H9 (cell line): ENCODE results near the gene SEC11A. TPM values are rescaled to one million over a fixed set of nuclear protein-coding genes. Genes with fewer than 3 reads are reported as not detected.

Experiments
- DNase-seq: peaks from one replicate; pipeline ENCODE4 v3.0.0-alpha.2; 2017
- H2AFZ ChIP-seq: one replicate; pipeline ENCODE4 v1.6.1; 2013; ENCODE audit warnings: mild to moderate bottlenecking, low read length, control low read depth, moderate library complexity
- H2AK5ac ChIP-seq: 2 replicates; pipeline ENCODE4 v1.6.1; 2013; ENCODE audit warnings: low read length, control low read depth, mixed read lengths; ENCODE audit not compliant: insufficient read length
- H2BK120ac ChIP-seq: one replicate; pipeline ENCODE4 v1.6.1; 2013; ENCODE audit warnings: low read depth, mild to moderate bottlenecking, low read length, control low read depth, inconsistent platforms; ENCODE audit not compliant: poor library complexity, severe bottlenecking
- H2BK12ac ChIP-seq: 2 replicates; pipeline ENCODE4 v1.6.1; 2013; ENCODE audit warnings: low read length, control low read depth, mixed read lengths, low read depth; ENCODE audit not compliant: insufficient read length
- H2BK15ac ChIP-seq: 2 replicates; pipeline ENCODE4 v1.6.1; 2013; ENCODE audit warnings: low read depth, low read length, control low read depth
- H2BK20ac ChIP-seq: one replicate; pipeline ENCODE4 v1.6.1; 2013; ENCODE audit warnings: low read depth, mild to moderate bottlenecking, low read length, control low read depth, inconsistent platforms; ENCODE audit not compliant: poor library complexity, severe bottlenecking
- H2BK5ac ChIP-seq: 2 replicates; pipeline ENCODE4 v1.6.1; 2013; ENCODE audit warnings: low read length, control low read depth, mixed read lengths; ENCODE audit not compliant: insufficient read length
- H3K14ac ChIP-seq: 2 replicates; pipeline ENCODE4 v1.6.1; 2013; ENCODE audit warnings: low read length, control low read depth; ENCODE audit not compliant: insufficient read depth
- H3K18ac ChIP-seq: 2 replicates; pipeline ENCODE4 v1.6.1; 2013; ENCODE audit warnings: low read depth, mild to moderate bottlenecking, mixed read lengths, low read length, control low read depth; ENCODE audit not compliant: insufficient read length
- H3K23ac ChIP-seq: 2 replicates; pipeline ENCODE4 v1.6.1; 2013; ENCODE audit warnings: low read length, control low read depth, mixed read lengths, low read depth; ENCODE audit not compliant: insufficient read length
- H3K23me2 ChIP-seq: 2 replicates; pipeline ENCODE4 v1.6.1; 2013; ENCODE audit warnings: low read depth, mild to moderate bottlenecking, mixed read lengths, low read length, control low read depth; ENCODE audit not compliant: insufficient read length, poor library complexity, severe bottlenecking
- H3K27ac ChIP-seq: 2 replicates; pipeline ENCODE4 v1.5.1; 2013; ENCODE audit warnings: low read length, control low read depth, mixed read lengths, low read depth; ENCODE audit not compliant: insufficient read length
- H3K27me3 ChIP-seq: 2 replicates; pipeline ENCODE4 v1.6.1; 2013; ENCODE audit warnings: low read length, control low read depth, inconsistent platforms; ENCODE audit not compliant: insufficient read depth
- H3K4ac ChIP-seq: 2 replicates; pipeline ENCODE4 v1.6.1; 2013; ENCODE audit warnings: low read depth, mild to moderate bottlenecking, control low read depth, inconsistent platforms, low read length, moderate library complexity
- H3K4me1 ChIP-seq: 2 replicates; pipeline ENCODE4 v1.6.1; 2013; ENCODE audit warnings: low read length, control low read depth, inconsistent platforms; ENCODE audit not compliant: insufficient read depth
- H3K4me2 ChIP-seq: 2 replicates; pipeline ENCODE4 v1.6.1; 2013; ENCODE audit warnings: low read length, control low read depth, mixed read lengths; ENCODE audit not compliant: insufficient read length, insufficient read depth
- H3K56ac ChIP-seq: 2 replicates; pipeline ENCODE4 v1.6.1; 2013; ENCODE audit warnings: low read depth, mild to moderate bottlenecking, mixed read lengths, low read length, control low read depth; ENCODE audit not compliant: insufficient read length
- H3K79me1 ChIP-seq: 2 replicates; pipeline ENCODE4 v1.6.1; 2013; ENCODE audit warnings: low read depth, mild to moderate bottlenecking, moderate library complexity, low read length, control low read depth, inconsistent platforms; ENCODE audit not compliant: insufficient read depth, poor library complexity, severe bottlenecking
- H3K79me2 ChIP-seq: 2 replicates; pipeline ENCODE4 v1.6.1; 2013; ENCODE audit warnings: low read length, control low read depth, inconsistent platforms; ENCODE audit not compliant: insufficient read depth
- H3K9ac ChIP-seq: 2 replicates; pipeline ENCODE4 v1.6.1; 2013; ENCODE audit warnings: low read length, control low read depth, mixed read lengths; ENCODE audit not compliant: insufficient read length; ENCODE audit errors: extremely low read depth
- H3K9me3 ChIP-seq: one replicate; pipeline ENCODE4 v1.6.1; 2013; ENCODE audit warnings: low read depth, low read length, inconsistent platforms; ENCODE audit not compliant: control insufficient read depth
- H3T11ph ChIP-seq: one replicate; pipeline ENCODE4 v1.6.1; 2013; ENCODE audit warnings: mild to moderate bottlenecking, low read length, control low read depth, inconsistent platforms
- H4K20me1 ChIP-seq: one replicate; pipeline ENCODE4 v1.6.1; 2013; ENCODE audit not compliant: control insufficient read depth, insufficient read length, insufficient read depth
- H4K5ac ChIP-seq: 2 replicates; pipeline ENCODE4 v1.6.1; 2013; ENCODE audit warnings: low read depth, mild to moderate bottlenecking, mixed read lengths, low read length, control low read depth; ENCODE audit not compliant: insufficient read length
- H4K8ac ChIP-seq: replicated peaks from 2 replicates; pipeline ENCODE4 v1.6.1; 2013; ENCODE audit warnings: low read length, control low read depth, mixed read lengths, low read depth; ENCODE audit not compliant: insufficient read length
- H4K91ac ChIP-seq: 2 replicates; pipeline ENCODE4 v1.6.1; 2013; ENCODE audit warnings: low read depth, mild to moderate bottlenecking, moderate library complexity, mixed read lengths, low read length, control low read depth; ENCODE audit not compliant: insufficient read length
- H3K27ac Mint-ChIP-seq, 3 experiments: 2 replicates in 2 of 3; 3 replicates in 1 of 3; pipeline ENCODE4 v1.8.0; 2020 to 2021; ENCODE audit warnings: mixed read lengths in 3 of 3, mild to moderate bottlenecking in 1 of 3, moderate library complexity in 1 of 3
- H3K27me3 Mint-ChIP-seq: 2 replicates; pipeline ENCODE4 v1.8.0; 2021; ENCODE audit warnings: low read depth, mild to moderate bottlenecking, moderate library complexity, mixed read lengths
- H3K36me3 Mint-ChIP-seq, 3 experiments: 2 replicates in 2 of 3; 3 replicates in 1 of 3; pipeline ENCODE4 v1.8.0; 2020 to 2021; ENCODE audit warnings: low read depth in 3 of 3, mixed read lengths in 3 of 3; ENCODE audit not compliant: insufficient read depth in 1 of 3
- H3K4me1 Mint-ChIP-seq, 2 experiments: 2 replicates each; pipeline ENCODE4 v1.8.0; 2020; ENCODE audit warnings: mixed read lengths in 2 of 2
- H3K4me3 Mint-ChIP-seq, 2 experiments: 2 replicates in 1 of 2; 3 replicates in 1 of 2; pipeline ENCODE4 v1.8.0; 2020 to 2021; ENCODE audit warnings: mild to moderate bottlenecking in 2 of 2, mixed read lengths in 2 of 2, moderate library complexity in 1 of 2
- H3K9me3 Mint-ChIP-seq, 2 experiments: 2 replicates in 1 of 2; 3 replicates in 1 of 2; pipeline ENCODE4 v1.8.0; 2020; ENCODE audit warnings: mild to moderate bottlenecking in 2 of 2, mixed read lengths in 2 of 2, moderate library complexity in 1 of 2
- WGBS: extraction: QIAGEN DNeasy Blood & Tissue Kit; methylation state at CpG from one replicate; pipeline ENCODE4 v1.1.7; 2013; ENCODE audit warnings: missing lambda C conversion rate, low lambda C conversion rate, mixed read lengths; ENCODE audit not compliant: insufficient read length; ENCODE audit errors: extremely low coverage; 5-methylcytosine and 5-hydroxymethylcytosine counted together
- total RNA-seq: library from RNA; stranded (reverse); gene quantifications from 2 replicates; pipeline ENCODE4 v1.2.1, GENCODE V29; 2021
- TF ChIP-seq, protein P1 (sequence below): fragments of 200-600 bp; sonication (generic); conservative IDR thresholded peaks from 3 replicates; pipeline ENCODE4 v1.8.0; 2021; ENCODE audit warnings: antibody characterized with exemption, mild to moderate bottlenecking

Gene SEC11A
- total RNA-seq, 1 experiment from 2014 or later: 250 TPM

- H4K5ac ChIP-seq: no peak overlapping the region
- WGBS: no CpG with 5 or more reads among the region's 1 CpG
- H3K4me1 ChIP-seq: no peaks in the 10 kb centered on the region
These were observed 43.1 kb upstream of the SEC11A start for GRCh38 chr15:84759018-84759417.

More at GRCh38 chr15:84759018-84759417, 43.1 kb upstream of the SEC11A start:
- H3K4ac ChIP-seq: no peak overlapping the region
- H2AFZ ChIP-seq: no peak overlapping the region
- no peaks in the 10 kb centered on the region for H3K9me3 ChIP-seq
- no peak overlapping the region for H3K23ac ChIP-seq
- peaks cover 18% of the 10 kb centered on the region for H3K79me1 ChIP-seq
- no peak overlapping the region for H2BK120ac ChIP-seq
- H3K14ac ChIP-seq: no peak overlapping the region
- H2BK15ac ChIP-seq: no peak overlapping the region
- H3K23me2 ChIP-seq: no peaks in the 10 kb centered on the region
- no peak overlapping the region for H3T11ph ChIP-seq
- Mint-ChIP-seq H3K4me3 (no peak overlapping the region), H3K4me1 (peaks cover 11 to 14% of the 10 kb centered on the region in 2 experiments), H3K27ac (no peak overlapping the region), H3K36me3 (no peaks in the 10 kb centered on the region), H3K9me3 (no peaks in the 10 kb centered on the region), H3K27me3 (no peaks in the 10 kb centered on the region)
- H3K79me2 ChIP-seq: peaks cover 23% of the 10 kb centered on the region
- no peak overlapping the region for H4K91ac ChIP-seq
- H2BK12ac ChIP-seq: no peak overlapping the region
- TF ChIP-seq, protein P1, sequence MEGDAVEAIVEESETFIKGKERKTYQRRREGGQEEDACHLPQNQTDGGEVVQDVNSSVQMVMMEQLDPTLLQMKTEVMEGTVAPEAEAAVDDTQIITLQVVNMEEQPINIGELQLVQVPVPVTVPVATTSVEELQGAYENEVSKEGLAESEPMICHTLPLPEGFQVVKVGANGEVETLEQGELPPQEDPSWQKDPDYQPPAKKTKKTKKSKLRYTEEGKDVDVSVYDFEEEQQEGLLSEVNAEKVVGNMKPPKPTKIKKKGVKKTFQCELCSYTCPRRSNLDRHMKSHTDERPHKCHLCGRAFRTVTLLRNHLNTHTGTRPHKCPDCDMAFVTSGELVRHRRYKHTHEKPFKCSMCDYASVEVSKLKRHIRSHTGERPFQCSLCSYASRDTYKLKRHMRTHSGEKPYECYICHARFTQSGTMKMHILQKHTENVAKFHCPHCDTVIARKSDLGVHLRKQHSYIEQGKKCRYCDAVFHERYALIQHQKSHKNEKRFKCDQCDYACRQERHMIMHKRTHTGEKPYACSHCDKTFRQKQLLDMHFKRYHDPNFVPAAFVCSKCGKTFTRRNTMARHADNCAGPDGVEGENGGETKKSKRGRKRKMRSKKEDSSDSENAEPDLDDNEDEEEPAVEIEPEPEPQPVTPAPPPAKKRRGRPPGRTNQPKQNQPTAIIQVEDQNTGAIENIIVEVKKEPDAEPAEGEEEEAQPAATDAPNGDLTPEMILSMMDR: no peak
- H3K4me2 ChIP-seq: no peak overlapping the region
- H2BK5ac ChIP-seq: no peak overlapping the region
- no peak overlapping the region for H3K27ac ChIP-seq
- no peak overlapping the region for H4K8ac ChIP-seq
- no peak for DNase-seq
- H4K20me1 ChIP-seq: no peaks in the 10 kb centered on the region
- H3K9ac ChIP-seq: no peak overlapping the region
- H3K27me3 ChIP-seq: no peaks in the 10 kb centered on the region
- H2AK5ac ChIP-seq: no peak overlapping the region
- H2BK20ac ChIP-seq: no peak overlapping the region
- H3K56ac ChIP-seq: no peak overlapping the region
- H3K18ac ChIP-seq: no peak overlapping the region
